Fibroblast of villous mesenchyme (primary cell): ENCODE data around the gene KRT78. TPM values are rescaled to one million over a fixed set of nuclear protein-coding genes. Genes with fewer than 3 reads are reported as not detected.

Source experiments
- DNase-seq: peaks from one replicate; pipeline ENCODE4 v3.0.0-alpha.2; 2010; ENCODE audit warnings: low read depth
- H3K4me3 ChIP-seq: 2 replicates; pipeline ENCODE4 v1.5.1; 2011; ENCODE audit warnings: low read depth, mild to moderate bottlenecking, low read length
- total RNA-seq: library from RNA; depleted of rRNA; stranded (reverse); fragments of >200 nt; gene quantifications from 2 replicates; pipeline ENCODE4 v1.2.3, GENCODE V29; 2012
- TF ChIP-seq, protein P1 (sequence below): IDR thresholded peaks from 2 replicates; pipeline ENCODE4 v1.5.1; 2012; ENCODE audit warnings: low read depth, mild to moderate bottlenecking, low read length; ENCODE audit not compliant: insufficient read depth

Gene KRT78, protein sequence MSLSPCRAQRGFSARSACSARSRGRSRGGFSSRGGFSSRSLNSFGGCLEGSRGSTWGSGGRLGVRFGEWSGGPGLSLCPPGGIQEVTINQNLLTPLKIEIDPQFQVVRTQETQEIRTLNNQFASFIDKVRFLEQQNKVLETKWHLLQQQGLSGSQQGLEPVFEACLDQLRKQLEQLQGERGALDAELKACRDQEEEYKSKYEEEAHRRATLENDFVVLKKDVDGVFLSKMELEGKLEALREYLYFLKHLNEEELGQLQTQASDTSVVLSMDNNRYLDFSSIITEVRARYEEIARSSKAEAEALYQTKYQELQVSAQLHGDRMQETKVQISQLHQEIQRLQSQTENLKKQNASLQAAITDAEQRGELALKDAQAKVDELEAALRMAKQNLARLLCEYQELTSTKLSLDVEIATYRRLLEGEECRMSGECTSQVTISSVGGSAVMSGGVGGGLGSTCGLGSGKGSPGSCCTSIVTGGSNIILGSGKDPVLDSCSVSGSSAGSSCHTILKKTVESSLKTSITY
- total RNA-seq = not detected in 2 replicates

DNA sequence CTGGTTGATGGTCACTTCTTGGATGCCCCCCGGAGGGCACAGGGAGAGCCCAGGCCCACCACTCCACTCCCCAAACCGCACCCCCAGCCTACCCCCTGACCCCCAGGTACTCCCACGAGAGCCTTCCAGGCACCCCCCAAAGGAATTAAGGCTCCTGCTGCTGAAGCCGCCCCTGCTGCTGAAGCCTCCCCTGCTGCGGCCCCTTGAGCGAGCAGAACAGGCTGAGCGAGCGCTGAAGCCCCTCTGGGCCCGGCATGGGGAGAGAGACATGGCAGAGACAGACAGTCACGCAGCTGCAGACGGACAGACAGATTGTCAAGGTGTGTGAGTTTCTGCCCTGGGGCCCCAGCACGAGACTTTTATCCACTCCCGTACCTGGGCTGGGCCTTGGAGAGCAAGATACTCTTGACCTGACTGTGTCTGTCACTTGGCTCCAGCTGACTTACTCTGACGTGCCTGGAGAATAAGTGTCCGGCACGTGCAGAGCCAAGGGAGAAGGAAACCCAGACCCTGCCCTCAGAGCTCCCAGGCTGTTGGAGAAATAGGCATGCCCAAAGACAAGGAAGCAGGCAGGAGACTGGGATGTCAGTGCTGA, at the start of gene KRT78:
Gene KRT78 (minus strand): TSS at position 334 of the 595 bp plus-strand sequence. CDS start 64 bp downstream, at position 270.
- H3K4me3 ChIP-seq = no peak within 1 kb of the TSS
- DNase-seq = no peak
- TF ChIP-seq, protein P1, sequence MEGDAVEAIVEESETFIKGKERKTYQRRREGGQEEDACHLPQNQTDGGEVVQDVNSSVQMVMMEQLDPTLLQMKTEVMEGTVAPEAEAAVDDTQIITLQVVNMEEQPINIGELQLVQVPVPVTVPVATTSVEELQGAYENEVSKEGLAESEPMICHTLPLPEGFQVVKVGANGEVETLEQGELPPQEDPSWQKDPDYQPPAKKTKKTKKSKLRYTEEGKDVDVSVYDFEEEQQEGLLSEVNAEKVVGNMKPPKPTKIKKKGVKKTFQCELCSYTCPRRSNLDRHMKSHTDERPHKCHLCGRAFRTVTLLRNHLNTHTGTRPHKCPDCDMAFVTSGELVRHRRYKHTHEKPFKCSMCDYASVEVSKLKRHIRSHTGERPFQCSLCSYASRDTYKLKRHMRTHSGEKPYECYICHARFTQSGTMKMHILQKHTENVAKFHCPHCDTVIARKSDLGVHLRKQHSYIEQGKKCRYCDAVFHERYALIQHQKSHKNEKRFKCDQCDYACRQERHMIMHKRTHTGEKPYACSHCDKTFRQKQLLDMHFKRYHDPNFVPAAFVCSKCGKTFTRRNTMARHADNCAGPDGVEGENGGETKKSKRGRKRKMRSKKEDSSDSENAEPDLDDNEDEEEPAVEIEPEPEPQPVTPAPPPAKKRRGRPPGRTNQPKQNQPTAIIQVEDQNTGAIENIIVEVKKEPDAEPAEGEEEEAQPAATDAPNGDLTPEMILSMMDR = no peak

DNA sequence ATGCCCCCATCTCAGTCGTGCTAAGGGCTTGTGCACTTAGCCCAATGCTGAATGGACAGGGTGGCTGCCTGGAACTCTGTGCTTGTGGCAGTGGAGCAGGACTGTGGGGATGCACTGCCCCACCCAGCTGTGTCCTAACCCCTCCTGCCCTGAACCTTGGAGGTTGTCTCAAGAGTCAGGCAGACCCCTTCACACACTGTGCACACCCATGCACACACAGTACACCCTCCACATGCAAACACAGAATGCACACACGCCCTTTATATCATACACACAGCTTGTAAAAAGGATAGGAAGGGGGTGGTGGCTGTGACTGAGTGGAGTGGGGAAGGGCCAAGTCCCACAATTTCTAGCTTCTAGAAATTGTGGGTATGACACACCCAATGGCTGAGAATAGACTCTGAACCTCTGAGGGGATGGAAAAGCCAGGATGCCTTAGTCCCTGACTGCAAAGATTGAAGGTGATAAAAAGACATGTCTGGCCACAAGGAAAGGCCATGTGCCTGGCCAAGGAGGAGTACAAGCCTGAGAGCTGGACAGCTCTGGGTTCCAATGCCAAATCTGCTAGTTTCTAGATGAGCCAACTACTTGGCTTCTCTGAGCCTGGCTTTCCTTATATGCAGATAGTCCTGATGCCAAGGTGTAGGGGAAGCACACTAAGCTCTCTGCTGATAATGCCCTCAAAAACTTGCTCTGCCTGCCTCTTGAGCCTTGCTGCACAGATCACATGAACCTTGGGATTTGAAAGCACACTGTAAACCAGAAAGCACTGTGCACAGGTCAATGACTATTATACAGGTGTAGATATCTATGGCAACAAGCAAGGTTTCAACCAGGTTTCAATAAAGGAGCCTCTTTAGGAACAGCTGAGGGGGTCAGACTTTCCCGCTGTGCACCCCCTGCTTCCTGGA, 47.7 kb upstream of the KRT78 start:
- DNase-seq = no peak
- TF ChIP-seq, protein P1 = no peak
- no peak overlapping the region for H3K4me3 ChIP-seq

DNA sequence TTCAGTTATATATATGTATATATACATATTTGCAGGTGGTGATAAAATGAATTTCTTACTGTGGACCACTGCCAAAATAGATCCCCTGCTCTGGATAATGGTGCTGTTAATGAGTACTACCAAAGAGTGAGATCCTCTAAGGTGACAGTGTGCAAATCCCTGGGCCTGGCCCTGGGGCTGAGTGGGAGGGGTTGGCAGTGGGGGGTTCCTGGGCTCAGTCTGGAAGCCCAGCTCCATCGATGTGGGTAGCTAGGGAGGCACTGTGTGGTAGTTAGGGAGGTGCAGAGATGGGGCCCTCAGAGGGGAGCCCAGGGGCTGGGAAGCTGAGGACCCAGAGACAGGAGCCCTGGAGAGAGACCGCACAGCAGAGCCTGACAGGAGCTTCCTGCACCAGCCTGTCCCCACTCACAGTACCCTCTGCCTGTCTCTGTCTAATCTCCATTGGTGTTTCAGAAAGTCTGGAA, 47.0 kb upstream of the KRT78 start:
- TF ChIP-seq, protein P1 = no peak
- H3K4me3 ChIP-seq = no peak overlapping the region
- no peak for DNase-seq

DNA sequence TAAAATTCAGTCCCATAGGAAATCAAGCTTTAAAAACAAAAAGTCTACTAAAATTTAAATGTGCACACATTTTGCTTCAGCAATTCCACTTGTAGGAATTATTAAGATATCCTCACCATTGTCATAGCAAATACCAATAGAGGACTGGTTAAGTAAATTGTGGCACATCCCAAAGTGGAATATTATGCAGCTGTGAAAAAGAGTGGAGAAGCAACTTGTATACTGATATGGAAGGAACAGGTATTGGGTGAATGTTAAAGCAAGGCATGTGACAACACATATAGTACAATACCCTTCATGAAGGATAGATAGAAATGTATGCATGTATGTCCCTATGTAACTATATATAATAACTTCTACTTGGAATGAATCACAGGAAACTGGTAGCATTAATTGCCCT, 44.2 kb upstream of the KRT78 start:
- no peak overlapping the region for H3K4me3 ChIP-seq
- DNase-seq = no peak
- TF ChIP-seq, protein P1 = no peak

DNA sequence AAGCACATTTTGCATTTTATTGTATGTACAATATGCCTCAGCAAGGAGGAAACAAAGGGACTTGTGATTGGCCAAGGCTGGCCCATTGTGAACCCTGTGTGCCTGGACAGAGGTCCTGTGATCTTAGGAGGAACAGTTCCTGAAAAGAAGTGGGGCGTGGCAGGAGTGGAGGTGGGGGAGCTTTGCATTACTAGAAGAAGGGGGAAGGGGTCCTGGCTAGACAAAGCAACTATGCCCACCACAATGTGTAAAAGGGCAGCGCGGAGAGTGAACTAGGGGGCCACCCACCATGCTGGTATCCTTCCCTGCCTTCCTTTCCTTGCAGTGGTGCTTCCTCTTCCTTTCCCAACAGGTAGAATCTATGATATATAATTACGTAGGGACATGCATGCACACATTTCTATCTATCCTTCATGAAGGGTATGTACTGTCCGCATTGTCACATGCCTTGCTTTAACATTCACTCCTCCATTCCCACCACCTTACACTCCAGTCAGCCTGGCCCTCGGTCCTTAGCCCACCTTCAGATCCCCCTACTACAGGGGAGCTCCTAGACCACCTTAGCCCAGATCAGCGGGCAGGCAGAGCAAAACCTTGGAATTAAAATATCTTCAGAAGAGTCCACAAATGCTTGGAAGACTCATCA, 43.5 kb upstream of the KRT78 start:
- no peak overlapping the region for H3K4me3 ChIP-seq
- TF ChIP-seq, protein P1 = no peak
- no peak for DNase-seq

DNA sequence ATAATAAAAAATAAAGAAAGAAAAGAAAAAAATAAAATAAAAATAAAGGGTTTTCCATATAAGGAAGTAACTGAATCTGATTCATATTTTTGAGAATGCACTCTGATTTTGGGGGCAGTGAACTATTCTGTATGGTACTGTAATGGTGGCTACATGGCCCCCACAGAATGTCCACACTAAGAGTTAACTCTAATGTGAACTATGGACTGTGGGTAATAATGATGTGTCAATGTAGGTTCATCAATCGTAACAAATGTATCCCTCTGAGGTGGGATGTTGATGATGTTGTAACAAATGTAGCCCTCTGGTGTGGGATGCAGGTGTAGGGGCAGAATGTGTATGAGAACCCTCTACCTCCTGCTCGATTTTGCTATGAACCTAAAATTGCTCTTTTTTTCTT, 42.2 kb upstream of the KRT78 start:
- H3K4me3 ChIP-seq = no peak overlapping the region
- TF ChIP-seq, protein P1 = no peak
- DNase-seq = no peak
